ENCODE results near the gene STX2. TPM values are rescaled to one million over a fixed set of nuclear protein-coding genes. Genes with fewer than 3 reads are reported as not detected.

The STX2 gene
- total RNA-seq, 6 experiments from 2014 or later: 31.4 to 39.4 (median 34.5) TPM

GRCh38 chr12:130879781-130880389 is 40.8 kb upstream of the STX2 start:
- Mint-ChIP-seq H3K4me1 (ENCODE audit: low read depth) (peaks cover 17% of the 10 kb centered on the region), H3K36me3 (ENCODE audit: low read depth) (peaks cover 19% of the 10 kb centered on the region), H3K27ac (no peak overlapping the region), H3K27me3 (ENCODE audit: insufficient read depth) (peaks cover 1% of the 10 kb centered on the region; the same call in 1 of the 2 replicates), H3K9me3 (no peaks in the 10 kb centered on the region), H3K4me3 (no peak overlapping the region; the same call in 1 of the 2 replicates)
- TF ChIP-seq, protein P1, sequence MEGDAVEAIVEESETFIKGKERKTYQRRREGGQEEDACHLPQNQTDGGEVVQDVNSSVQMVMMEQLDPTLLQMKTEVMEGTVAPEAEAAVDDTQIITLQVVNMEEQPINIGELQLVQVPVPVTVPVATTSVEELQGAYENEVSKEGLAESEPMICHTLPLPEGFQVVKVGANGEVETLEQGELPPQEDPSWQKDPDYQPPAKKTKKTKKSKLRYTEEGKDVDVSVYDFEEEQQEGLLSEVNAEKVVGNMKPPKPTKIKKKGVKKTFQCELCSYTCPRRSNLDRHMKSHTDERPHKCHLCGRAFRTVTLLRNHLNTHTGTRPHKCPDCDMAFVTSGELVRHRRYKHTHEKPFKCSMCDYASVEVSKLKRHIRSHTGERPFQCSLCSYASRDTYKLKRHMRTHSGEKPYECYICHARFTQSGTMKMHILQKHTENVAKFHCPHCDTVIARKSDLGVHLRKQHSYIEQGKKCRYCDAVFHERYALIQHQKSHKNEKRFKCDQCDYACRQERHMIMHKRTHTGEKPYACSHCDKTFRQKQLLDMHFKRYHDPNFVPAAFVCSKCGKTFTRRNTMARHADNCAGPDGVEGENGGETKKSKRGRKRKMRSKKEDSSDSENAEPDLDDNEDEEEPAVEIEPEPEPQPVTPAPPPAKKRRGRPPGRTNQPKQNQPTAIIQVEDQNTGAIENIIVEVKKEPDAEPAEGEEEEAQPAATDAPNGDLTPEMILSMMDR (IDR thresholded peaks at IDR 0.05): no peak
- no peak for DNase-seq

GRCh38 chr12:130879212-130879686 is 40.2 kb upstream of the STX2 start:
- TF ChIP-seq, protein P1 (IDR thresholded peaks at IDR 0.05): no peak
- Mint-ChIP-seq H3K27me3 (ENCODE audit: insufficient read depth) (peaks cover 1% of the 10 kb centered on the region; the same call in 1 of the 2 replicates), H3K4me3 (no peak overlapping the region), H3K27ac (no peak overlapping the region), H3K4me1 (ENCODE audit: low read depth) (peaks cover 23% of the 10 kb centered on the region), H3K36me3 (ENCODE audit: low read depth) (peaks cover 25% of the 10 kb centered on the region), H3K9me3 (no peaks in the 10 kb centered on the region)
- DNase-seq: no peak

- Mint-ChIP-seq H3K27me3 (ENCODE audit: insufficient read depth) (peaks cover 1% of the 10 kb centered on the region; the same call in 1 of the 2 replicates), H3K9me3 (no peaks in the 10 kb centered on the region), H3K4me3 (no peak overlapping the region), H3K27ac (0 out of 2 replicates have a peak overlapping the region, but pooled peaks have one; percentile 8), H3K4me1 (ENCODE audit: low read depth) (peaks cover 29% of the 10 kb centered on the region), H3K36me3 (ENCODE audit: low read depth) (peaks cover 31% of the 10 kb centered on the region)
- no peak for DNase-seq
- TF ChIP-seq, protein P1 (IDR thresholded peaks at IDR 0.05): no peak
Observed at GRCh38 chr12:130878193-130879185, 39.4 kb upstream of the STX2 start.

GRCh38 chr12:130877333-130877732 is 38.3 kb upstream of the STX2 start:
- Mint-ChIP-seq H3K4me3 (no peak overlapping the region), H3K36me3 (ENCODE audit: low read depth) (peaks cover 42% of the 10 kb centered on the region), H3K27me3 (ENCODE audit: insufficient read depth) (peaks cover 1% of the 10 kb centered on the region; the same call in 1 of the 2 replicates), H3K27ac (peak overlapping the region; percentile 7), H3K4me1 (ENCODE audit: low read depth) (peaks cover 37% of the 10 kb centered on the region), H3K9me3 (no peaks in the 10 kb centered on the region)
- DNase-seq: no peak
- TF ChIP-seq, protein P1 (IDR thresholded peaks at IDR 0.05): no peak

DNA sequence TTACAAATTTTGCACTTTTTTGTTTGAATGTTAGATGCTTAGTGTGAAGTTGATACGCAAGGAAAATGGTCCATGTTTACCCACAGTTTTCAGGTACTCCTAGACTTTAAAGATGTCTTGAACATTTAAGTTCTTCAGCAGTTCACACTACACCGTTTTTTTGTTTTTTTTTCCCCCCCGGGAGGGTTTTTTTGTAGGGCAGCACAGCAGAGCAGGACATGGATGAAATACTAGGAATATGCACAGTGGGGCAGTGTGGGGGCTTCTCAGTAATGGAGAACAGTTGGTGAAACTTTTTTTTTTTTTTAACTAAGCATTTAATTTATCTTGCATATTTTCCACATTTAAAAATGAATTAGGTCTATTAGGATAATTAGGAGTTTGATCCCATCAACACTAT is 37.7 kb upstream of the STX2 start:
- TF ChIP-seq, protein P1 (IDR thresholded peaks at IDR 0.05): peak; percentile 37
- H3K36me3 Mint-ChIP-seq (ENCODE audit: low read depth): peaks cover 42% of the 10 kb centered on the region
- H3K4me3 Mint-ChIP-seq: no peak overlapping the region
- DNase-seq: no peak
- peaks cover 1% of the 10 kb centered on the region; the same call in 1 of the 2 replicates for H3K27me3 Mint-ChIP-seq (ENCODE audit: insufficient read depth)
- H3K27ac Mint-ChIP-seq: peak overlapping the region; percentile 36
- no peaks in the 10 kb centered on the region for H3K9me3 Mint-ChIP-seq
- peaks cover 37% of the 10 kb centered on the region for H3K4me1 Mint-ChIP-seq (ENCODE audit: low read depth)
